ENCODE data around the gene CSMD2. TPM values are rescaled to one million over a fixed set of nuclear protein-coding genes. Genes with fewer than 3 reads are reported as not detected.

CSMD2 gene
- total and polyA plus RNA-seq, 7 donors = under 0.01 to 0.83 (median 0.16) TPM

- intact Hi-C loops (cut with DNase I) = no loop called here
- Histone ChIP-seq H3K27ac (no peak overlapping the region), H3K27me3 (no peaks in the 10 kb centered on the region), H3K4me1 (no peaks in the 10 kb centered on the region), H3K9me3 (no peaks in the 10 kb centered on the region), H3K4me3 (no peak overlapping the region), H3K36me3 (no peaks in the 10 kb centered on the region)
- TF ChIP-seq POLR2A (IDR thresholded peaks at IDR 0.05) (no peak), CTCF (IDR thresholded peaks at IDR 0.05) (no peak), POLR2AphosphoS5 (IDR thresholded peaks at IDR 0.05) (no peak), EP300 (IDR thresholded peaks at IDR 0.05) (no peak)
- no peak for DNase-seq
- WGBS, 2 donors = 64 to 67% methylated on average over 2 of the region's 2 CpGs
Measured at GRCh38 chr1:33697816-33698215, 467.2 kb downstream of the CSMD2 start.

GRCh38 chr1:33696962-33697361 is 468.1 kb downstream of the CSMD2 start:
- 64 to 79% methylated on average over 2 of the region's 2 CpGs for WGBS, 2 donors
- Histone ChIP-seq H3K27ac (no peak overlapping the region), H3K4me1 (no peaks in the 10 kb centered on the region), H3K36me3 (no peaks in the 10 kb centered on the region), H3K4me3 (no peak overlapping the region), H3K9me3 (no peaks in the 10 kb centered on the region), H3K27me3 (no peaks in the 10 kb centered on the region)
- intact Hi-C loops (cut with DNase I) = no loop called here
- TF ChIP-seq CTCF (IDR thresholded peaks at IDR 0.05) = no peak
- TF ChIP-seq EP300 (IDR thresholded peaks at IDR 0.05) = no peak
- TF ChIP-seq POLR2AphosphoS5 (IDR thresholded peaks at IDR 0.05) = no peak
- no peak for TF ChIP-seq POLR2A (IDR thresholded peaks at IDR 0.05)
- DNase-seq = no peak

- no peaks in the 10 kb centered on the region for H3K27me3 ChIP-seq
- no peak for DNase-seq
- TF ChIP-seq POLR2A (IDR thresholded peaks at IDR 0.05) (no peak), EP300 (IDR thresholded peaks at IDR 0.05) (no peak), CTCF (IDR thresholded peaks at IDR 0.05) (no peak), POLR2AphosphoS5 (IDR thresholded peaks at IDR 0.05) (no peak)
- H3K27ac ChIP-seq = no peak overlapping the region
- no peaks in the 10 kb centered on the region for H3K9me3 ChIP-seq
- no peaks in the 10 kb centered on the region for H3K36me3 ChIP-seq
- 53 to 75% methylated on average over 1 of the region's 1 CpG for WGBS, 2 donors
- H3K4me1 ChIP-seq = no peaks in the 10 kb centered on the region
- no peak overlapping the region for H3K4me3 ChIP-seq
- intact Hi-C loops (cut with DNase I) = no loop called here
Measured at GRCh38 chr1:33696311-33696710, 468.7 kb downstream of the CSMD2 start.

- Histone ChIP-seq H3K27me3 (no peaks in the 10 kb centered on the region), H3K4me1 (no peaks in the 10 kb centered on the region), H3K9me3 (no peaks in the 10 kb centered on the region), H3K4me3 (no peak overlapping the region), H3K27ac (no peak overlapping the region), H3K36me3 (no peaks in the 10 kb centered on the region)
- DNase-seq = no peak
- intact Hi-C loops (cut with DNase I) = no loop called here
- WGBS, 2 donors = 90 to 93% methylated on average over 7 of the region's 7 CpGs
- TF ChIP-seq CTCF (IDR thresholded peaks at IDR 0.05) = no peak
- no peak for TF ChIP-seq POLR2A (IDR thresholded peaks at IDR 0.05)
- TF ChIP-seq POLR2AphosphoS5 (IDR thresholded peaks at IDR 0.05) = no peak
- no peak for TF ChIP-seq EP300 (IDR thresholded peaks at IDR 0.05)
Measured at GRCh38 chr1:33692206-33693188, 472.5 kb downstream of the CSMD2 start.

Data from sigmoid colon (tissue), 7 donors.